Measurements from ENCODE around the gene PDCD1.
"Not testable (repeated sequence)": the region's sequence is repeated elsewhere in the genome, so short reads cannot be mapped to it uniquely, and the experiment has no call there.

Gene PDCD1

DNA sequence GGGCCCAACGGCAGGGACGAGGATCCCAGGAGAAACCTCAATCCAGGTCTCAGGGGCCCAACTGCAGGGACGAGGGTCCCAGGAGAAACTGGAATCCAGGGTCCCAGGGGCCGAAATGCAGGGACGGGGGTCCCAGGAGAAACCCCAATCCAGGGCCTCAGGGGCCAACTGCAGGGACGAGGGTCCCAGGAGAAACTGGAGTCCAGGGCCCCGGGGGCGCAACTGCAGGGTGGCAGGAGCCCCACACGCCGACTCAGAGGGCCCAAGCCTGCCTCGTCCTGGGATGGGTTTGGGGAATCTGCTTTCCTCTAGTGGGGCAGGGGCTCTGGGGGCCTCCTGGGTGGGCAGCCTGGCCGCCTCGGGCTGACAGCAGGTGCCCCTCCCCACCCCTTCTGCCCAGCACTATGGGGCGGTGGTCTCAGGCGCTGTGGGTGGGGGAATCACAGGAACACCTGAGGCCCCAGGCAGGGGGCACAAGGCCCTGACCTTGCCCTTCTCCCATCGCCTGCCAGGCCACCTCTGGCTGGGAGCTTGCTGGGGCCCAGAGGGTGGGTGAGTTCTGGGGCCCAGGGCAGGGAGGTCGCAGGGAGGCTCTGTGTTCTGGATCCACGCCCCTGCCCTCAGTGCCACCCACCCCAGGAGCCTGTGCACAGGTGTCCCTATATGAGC, 18.0 kb upstream of the PDCD1 start:
- DNase-seq = no peak

DNA sequence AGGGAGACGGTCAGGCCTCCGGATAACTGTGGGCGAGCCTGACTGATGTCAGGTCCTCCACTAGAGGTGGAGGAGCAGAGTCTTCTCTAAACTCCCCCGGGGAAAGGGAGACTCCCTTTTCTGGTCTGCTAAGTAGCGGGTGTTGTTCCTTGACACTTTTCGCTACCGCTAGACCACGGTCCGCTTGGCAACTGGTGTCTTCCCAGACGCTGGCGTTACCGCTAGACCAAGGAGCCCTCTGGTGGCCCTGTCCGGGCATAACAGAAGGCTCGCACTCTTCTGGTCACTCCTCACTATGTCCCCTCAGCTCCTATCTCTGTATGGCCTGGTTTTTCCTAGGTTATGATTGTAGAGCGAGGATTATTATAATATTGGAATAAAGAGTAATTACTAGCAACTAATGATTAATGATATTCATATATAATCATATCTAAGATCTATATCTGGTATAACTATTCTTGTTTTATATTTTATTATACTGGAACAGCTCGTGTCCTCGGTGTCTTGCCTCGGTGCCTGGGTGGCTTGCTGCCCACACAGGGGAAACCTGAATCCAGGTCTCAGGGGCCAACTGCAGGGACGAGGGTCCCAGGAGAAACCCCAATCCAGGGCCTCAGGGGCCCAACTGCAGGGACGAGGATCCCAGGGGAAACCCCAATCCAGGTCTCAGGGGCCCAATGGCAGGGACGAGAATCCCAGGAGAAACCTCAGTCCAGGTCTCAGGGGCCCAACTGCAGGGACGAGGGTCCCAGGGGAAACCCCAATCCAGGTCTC, 17.2 kb upstream of the PDCD1 start:
- not testable (repeated sequence) for DNase-seq

DNA sequence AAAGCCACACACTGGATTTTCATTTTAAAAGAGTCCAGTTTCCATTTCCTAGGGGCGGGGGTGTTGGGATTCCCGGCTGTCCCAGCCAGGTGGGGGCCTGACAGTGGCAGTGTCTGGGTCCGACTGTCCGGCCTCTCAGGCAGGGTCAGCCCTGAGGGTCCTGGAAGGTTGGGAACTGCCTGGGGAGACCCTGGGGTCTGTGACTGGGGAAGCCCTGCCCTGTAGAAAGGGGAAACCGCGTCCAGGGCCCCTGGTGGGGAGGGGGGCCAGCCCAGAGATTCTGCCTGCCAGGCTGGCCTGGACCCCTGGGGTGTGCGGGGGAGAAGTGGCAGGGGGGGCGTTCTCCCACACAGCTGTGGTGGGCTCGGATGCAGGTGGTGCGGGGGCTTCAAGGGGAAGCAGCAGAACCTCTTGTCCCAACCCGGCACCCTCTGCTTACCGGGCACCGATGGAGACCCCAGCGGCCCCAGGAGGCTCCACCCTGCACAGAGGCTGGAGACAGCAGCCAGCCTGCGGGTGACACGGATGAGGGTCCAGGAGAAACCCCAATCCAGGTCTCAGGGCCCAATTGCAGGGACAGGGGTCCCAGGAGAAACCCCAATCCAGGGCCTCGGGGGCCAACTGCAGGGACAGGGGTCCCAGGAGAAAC, 15.7 kb upstream of the PDCD1 start:
- DNase-seq = no peak

DNA sequence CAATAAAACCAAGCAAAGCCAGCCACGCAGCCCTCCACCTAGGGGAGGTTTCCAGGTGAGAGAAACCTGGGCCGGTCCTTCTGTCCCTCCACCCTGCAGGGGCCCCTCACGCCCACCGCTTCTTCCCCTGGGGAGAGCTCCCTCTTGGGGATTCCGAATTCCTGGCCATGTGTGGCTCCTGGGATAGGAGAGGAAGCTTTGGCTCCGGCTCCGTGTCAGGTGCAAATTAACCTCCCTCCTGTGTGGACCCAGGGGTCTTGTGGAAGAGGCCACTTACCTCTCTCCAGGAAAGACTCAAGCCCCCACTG, 15.1 kb upstream of the PDCD1 start:
- DNase-seq = no peak

DNA sequence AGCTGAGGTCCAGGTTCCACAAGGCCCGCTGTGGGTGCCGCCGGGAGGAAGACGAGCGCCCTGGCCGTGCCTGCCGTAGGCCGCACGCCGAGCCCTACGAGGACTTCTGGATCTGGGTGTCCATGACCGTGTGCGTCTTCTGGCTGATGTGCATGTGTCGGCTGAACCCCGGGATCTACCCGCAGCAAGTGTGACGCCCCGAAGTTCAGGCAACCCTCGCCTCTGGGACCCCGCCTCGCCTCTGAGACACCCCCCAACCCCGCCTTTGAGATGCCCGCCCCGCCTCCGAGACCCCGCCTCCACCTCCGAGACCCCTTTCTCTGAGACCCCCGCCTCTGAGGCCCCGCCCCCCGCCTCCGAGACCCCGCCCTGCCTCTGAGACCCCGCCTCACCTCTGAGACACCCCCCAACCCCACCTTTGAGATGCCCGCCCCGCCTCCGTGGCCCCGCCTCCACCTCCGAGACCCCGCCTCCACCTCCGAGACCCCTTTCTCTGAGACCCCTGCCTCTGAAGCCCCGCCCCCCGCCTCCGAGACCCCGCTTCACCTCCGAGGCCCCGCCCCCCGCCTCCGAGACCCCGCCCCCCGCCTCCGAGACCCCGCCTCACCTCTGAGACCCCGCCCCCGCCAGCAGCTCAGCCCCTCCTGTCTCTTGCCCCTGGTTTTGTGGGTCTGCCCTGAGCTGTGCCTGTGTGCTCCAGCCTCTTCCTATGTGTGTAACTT, 14.5 kb upstream of the PDCD1 start:
- no peak for DNase-seq

DNA sequence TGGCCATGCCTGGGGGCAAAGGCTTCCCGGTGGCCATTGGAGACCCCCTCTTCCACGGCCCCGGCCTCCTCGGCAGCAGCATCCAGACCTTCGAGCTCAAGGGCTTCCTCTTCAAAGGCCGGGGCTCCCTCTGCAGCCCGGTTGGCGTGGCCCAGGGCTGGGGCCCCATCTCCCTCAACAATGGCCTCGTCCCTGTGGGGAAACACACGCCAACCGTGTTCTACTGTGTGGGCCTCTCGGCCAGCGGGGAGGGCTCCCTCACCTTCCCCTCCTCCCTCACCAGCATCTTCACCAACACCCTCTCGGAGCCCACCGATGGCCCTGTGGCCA, 13.6 kb upstream of the PDCD1 start:
- no peak for DNase-seq

DNA sequence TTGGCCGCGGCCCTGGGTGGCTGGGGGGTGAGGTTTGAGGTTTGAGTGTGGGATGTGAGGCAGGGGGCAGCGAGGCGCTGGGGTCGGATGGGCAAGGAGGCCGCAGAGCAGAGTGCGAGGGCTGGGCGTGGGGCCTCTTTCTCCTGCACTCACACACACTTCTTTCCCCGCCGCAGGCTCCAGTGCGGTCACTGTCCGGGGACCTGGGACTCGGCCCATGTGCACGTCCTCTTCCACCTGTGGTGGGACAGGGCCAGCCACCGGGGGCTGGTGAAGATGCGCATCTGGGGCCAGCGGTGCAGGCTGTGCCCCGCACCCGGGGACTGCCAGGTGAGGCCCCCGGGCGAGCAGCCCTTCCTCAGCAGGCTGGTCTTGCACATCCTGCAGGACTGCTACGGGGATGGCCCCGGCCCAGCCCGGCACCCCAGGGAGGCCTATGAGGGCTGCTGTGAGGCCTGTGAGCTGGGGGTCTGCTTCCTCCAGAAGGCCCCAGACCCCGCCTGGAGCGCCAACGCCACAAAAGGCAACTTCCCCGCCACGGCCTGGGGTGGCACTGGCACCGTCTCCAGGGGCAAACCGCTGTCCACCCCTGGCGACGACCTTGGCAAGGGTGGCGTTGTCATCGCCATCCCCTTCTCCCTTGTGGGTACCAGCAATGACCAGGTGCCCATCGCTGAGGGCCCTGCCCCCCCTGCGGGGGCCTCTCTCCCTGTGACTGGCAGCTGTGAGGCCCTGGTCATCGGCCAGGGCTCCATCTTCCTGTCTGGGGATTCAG, 13.0 kb upstream of the PDCD1 start:
- no peak for DNase-seq

DNA sequence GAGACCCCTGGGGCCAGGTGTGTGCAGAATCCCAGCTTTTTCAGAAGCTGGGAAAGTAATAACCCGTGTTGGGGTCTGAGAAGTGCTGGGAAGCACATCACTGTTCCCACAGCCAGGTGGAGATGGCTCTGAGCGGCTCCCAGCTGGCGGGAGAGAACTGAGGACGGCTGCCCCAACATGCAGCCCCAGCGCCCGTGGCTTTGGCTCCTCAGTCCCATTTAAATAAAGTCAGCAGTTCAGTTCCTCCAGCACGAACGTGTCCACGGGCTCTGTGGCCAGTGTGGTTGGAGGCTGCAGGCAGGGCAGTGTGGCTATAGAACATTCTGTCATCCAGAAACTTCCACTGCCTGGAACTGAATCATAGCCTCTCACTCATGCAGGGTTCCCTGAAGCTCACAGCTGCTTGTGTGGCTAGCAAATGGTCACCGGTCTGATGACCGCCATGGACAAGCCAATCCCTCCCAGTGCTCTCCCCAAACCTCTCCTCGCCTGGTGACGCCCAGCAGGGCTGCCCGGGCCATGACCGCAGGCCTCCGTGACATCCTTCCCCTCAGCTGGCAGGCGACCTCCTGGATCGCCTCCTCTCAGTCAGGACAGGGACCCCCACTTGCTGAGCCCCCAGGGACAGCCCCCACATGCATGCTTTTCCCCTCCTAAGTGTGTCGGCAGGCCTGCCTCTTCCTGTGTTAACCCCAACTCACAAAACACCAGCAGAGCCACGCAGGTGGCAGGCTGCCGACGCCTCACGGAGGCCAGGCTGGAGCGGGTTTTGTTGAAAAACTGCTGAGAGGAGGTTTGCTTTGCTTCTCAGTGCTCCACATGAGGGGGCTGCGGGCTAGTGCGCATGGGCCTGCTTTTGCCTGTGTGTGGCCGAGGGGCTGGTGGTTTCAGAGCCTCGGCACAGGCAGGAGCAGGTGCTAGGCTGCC, 12.2 kb upstream of the PDCD1 start:
- DNase-seq = no peak

DNA sequence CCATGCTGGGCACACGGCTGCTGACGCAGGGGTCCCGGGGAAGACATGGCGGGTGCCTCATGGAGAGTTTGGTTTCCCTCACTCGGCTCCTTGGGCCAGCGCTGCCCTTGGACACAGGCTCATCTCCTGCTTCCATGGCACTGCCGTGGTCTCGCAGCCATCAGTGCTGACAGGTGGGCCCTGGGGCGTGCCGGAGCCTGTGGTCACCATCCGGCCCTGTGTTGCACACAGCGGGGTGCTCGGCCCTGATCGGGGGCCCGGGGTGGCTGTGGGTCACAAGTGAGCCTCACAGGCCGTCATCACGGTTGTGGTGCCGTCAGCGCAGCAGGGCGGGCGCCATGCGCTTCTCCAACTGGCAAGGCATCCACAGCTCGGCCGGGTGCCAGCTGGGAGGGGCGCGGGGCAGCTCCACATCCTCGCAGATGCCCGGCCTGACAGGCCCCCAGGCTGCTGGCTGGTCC, 11.4 kb upstream of the PDCD1 start:
- no peak for DNase-seq

DNA sequence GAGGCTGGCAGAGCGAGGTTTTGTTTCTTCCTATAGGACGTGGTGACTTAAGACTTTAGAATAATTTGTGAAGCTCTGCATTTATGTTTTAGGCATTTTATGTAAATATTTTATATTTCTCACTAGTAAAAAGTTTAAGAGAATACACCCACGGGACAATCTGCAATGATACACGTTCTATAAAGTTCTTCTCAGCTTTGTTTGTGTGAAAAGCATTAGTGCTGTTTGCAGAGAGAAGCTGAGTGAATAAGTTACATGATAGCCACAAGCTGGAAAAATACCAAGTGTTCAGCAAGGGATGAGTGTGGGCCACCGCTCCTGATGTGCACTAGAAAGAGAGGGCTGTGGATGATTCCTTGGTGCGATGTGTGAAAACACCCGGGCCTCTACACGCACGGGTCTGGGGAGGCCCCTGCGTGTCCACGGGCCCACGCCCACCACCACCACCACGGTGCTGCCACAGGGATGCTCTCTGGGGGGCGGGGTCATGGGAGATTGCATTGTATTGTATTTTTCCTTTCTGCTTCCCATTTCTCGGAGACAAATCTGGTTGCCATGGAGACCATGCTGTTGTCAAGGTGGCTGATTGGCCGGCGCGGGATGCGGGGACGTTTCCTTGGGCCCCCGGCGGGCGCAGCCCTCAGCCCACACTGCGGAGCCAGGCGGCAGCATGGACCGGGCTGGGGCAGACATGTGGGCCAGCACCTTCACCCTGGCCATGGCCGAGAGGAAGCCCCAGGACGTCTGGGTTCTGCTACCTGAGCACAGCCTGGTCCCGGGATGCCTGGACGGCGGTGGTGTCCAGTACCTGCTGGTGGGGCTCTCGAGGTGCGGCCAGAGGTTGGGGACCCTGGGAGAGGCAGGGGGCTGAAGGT, 10.6 kb upstream of the PDCD1 start, which contains the start of gene RTP5:
Gene RTP5, plus strand, starts transcription at position 643 of the 875 bp plus-strand sequence. Its CDS starts 28 bp downstream, at position 671.
- no peak for DNase-seq

DNA sequence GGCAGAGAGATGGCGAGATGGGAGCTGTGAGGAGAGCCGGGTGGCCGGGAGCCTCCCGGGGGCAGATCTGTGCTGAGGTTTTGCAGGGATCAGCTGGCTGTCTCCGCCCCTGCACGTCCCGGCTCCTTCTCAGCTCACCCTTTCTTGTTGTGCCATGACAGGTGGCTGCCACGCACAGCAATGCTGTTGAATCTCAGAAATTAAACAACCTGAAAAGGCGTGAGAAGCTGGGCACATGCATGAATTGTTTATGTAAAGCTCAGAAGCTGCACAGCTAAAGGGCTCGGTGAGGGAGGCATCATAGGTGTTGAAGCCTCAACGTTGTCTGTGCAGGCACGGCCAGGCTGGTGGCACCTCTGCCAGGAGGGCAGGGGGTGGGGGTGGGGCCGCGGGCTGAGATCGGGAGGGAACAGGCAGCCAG, 10.0 kb upstream of the PDCD1 start:
- DNase-seq = no peak

DNA sequence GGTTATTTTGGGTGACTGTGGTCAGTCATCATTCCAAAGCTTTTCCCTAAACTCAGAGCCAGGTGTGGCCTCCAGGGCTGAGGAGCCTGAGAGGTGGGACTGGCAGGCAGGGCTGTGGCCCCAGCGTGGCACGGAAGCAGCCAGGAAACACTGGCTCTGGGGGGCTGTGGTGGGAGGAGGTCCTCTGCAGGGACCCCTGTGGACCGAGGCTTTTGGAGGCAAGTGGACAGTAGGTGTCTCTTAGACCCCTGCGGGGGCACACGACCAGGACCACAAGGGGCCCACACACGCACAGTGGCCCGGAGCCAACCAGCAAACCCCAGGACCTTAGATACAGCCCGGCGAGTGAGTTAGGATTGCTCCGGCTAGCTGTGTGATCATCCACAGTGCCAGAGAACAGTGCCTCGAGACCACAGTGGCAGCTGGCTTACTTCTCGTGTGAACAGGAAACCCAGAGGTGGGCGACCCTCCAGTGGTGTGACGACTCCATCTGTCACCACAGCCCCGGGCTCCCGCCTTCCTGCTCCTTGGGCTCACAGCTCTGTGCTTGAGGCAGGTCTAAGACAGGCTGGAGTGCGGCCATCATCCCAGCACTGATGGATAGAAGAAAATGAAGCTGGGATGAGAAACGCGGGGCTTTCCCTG, 9.2 kb upstream of the PDCD1 start:
- peak; percentile 54 to 58 for DNase-seq

DNA sequence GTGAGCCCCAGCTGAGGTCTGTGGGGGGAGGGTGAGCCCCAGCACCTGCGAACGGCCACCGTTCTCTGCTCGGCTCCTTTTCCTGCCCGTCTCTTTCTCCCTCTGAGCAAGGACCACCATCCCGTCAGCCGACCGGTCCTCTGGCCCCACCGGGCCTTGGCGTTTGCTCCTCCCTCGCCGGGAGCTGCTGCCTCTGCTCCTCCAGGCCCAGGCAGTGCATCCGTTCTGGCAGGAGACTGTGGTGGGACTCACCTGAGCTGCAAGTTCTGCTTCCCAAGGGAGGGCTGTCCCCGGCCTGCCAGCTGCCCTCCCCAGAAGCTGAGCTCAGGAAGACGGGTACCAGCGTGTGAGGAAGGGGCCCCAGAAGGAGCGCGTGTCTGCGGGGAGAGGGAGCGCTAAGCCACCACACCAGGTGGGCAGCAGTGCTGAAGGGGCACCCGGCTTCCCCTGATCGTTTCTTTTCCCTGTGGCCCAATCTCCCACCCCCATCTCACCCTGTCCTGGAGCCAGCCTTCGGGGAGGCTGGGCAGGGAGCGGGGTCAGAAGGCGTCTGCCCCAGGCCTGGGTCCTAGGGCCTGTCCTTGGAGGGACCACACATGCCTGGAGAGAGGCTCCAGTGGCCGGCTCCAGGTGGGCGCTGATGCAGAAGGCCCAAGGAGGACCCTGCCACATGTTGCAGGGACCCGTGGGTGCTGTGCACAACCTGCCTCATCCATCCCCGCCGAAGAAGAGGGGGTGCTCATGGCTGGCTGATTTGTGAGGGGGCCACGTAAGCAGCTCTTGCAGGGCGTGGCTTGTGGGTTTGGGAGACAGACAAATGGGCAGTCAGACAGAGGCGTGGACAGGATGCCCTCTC, 8.3 kb upstream of the PDCD1 start:
- DNase-seq = no peak

DNA sequence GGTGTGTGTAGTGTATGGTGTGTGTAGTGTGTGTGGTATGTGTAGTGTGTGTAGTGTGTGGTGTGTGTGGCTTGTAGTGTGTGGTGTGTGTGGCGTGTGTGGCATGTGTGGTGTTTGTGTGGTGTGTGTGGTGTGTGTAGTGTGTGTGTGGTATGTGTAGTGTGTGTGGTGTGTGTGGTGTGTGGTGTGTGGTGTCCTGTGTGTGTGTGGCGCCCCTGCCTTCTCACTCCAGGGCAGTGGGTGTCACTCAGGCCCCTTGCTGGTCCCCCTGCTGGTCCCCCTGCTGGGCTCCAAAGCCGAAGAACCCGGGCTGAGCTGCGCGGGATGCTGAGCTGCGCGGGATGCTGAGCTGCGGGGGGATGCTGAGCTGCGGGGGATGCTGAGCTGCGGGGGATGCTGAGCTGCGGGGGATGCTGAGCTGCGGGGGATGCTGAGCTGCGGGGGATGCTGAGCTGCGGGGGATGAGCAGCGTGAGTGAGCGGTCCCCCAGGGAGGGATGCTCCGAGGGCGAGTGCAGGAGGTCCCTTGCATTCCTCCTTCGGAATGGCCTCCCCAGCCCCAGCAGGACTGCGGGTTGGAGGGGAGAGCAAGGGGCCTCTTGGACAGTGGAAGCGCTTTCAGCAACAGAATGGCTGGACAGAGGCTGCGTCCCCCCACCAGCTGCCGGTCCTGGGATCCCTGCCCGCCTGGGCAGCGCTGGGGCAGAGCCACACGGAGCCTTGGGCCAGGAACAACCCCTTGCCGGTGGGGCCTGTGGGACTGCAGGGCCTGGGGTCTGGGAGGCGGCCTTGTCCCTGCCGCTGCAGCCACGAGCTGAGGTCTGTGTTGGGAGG, 7.5 kb upstream of the PDCD1 start:
- DNase-seq = no peak

DNA sequence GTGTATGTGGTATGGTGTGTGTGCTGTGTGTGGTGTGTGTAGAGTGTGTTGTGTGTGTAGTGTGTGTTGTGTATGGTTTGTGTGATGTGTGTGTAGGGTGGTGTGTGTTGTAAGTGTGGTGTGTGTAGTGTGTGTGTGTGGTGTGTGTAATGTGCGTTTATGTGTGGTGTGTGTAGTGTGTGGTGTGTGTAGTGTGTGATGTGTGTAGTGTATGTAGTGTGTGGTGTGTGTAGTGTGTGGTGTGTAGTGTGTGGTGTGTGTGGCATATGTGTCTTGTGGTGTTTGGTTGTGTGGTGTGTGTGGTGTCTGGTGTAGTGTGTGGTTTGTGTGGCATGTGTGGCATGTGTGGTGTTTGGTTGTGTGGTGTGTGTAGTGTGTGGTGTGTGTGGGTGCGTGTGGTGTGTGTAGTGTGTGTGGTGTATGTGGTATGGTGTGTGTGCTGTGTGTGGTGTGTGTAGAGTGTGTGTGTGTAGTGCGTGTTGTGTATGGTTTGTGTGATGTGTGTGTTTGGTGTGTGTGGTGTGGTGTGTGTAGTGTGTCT, 6.8 kb upstream of the PDCD1 start:
- no peak for DNase-seq

DNA sequence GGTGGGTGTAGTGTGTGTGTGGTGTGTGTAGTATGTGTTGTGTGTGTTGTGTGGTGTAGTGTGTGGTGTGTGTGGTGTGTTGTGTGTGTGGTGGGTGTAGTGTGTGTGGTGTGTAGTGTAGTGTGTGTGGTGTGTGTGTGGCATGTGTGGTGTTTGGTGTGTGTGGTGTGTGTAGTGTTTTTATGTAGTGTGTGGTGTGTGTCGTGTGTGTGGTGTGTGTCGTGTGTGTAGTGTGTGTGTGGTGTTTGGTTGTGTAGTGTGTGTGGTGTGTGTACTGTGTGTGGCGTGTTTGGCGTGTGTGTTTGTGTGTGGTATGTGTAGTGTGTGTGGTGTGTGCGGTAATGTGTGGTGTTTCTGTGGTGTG, 6.1 kb upstream of the PDCD1 start:
- no peak for DNase-seq

DNA sequence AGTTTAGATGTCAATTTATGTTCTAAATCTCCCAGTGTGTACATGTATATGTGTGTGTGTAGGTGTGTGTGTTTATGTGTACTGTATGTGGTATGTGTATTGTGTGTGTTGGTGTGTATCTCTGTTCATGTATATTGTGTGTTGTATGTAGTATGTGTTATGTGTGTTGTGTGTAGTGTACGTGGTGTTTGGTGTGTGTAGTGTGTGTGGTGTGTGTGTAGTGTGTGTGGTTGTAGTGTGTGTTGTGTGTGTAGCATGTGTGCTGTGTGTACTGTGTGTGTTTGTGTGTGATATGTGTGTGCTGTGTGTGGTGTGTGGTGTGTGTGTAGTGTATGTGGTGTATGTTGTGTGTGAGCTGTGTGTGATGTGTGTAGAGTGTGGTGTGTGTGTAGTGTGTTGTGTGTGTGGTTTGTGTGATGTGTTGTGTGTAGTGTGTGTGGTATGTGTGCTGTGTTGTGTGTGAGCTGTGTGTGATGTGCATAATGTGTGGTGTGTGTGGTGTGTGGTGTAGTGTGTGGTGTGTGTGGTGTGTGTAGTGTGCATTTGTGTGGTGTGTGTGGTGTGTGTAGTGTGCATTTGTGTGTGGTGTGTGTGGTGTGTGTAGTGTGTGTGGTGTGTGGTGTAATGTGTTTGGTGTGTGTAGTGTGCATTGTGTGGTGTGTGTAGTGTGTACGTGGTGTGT, 5.6 kb upstream of the PDCD1 start:
- DNase-seq = no peak
